ENCODE data around the gene RPS27L. TPM values are rescaled to one million over a fixed set of nuclear protein-coding genes. Genes with fewer than 3 reads are reported as not detected.

RPS27L gene
- total RNA-seq, 2 experiments from 2014 or later, result 41.3 to 60.3 TPM

DNA sequence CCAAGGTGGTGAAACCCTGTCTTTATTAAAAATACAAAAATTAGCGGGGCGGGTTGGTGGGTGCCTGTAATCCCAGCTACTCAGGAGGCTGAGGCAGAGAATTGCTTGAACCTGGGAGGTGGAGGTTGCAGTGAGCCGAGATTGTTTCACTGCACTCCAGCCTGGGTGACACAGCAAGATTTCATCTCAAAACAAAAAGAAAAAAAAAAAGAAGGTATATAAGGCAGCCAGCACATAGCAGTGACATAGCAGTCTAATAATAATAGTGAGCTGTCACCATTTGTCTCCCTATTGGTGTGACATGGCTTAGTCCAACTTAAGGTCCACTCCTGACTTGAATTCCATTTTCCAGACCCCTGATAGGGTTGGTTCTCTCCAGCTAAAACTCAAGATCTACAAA is 44.4 kb downstream of the RPS27L start:
- Histone ChIP-seq H3K36me3 (ENCODE audit: insufficient read depth, low read length) (no peaks in the 10 kb centered on the region), H3K4me2 (ENCODE audit: low read length) (no peak overlapping the region), H3K4me1 (ENCODE audit: insufficient read depth, low read length, poor library complexity, severe bottlenecking) (no peaks in the 10 kb centered on the region), H3K9me2 (ENCODE audit: insufficient read depth, low read length) (no peaks in the 10 kb centered on the region), H3K9me3 (ENCODE audit: low read length) (no peaks in the 10 kb centered on the region), H3K27ac (ENCODE audit: low read depth, low read length, poor library complexity, severe bottlenecking) (no peak overlapping the region), H3K4me3 (ENCODE audit: low read depth, low read length, poor library complexity, severe bottlenecking) (no peak overlapping the region), H2AFZ (ENCODE audit: low read length) (no peak overlapping the region), H4K20me1 (ENCODE audit: insufficient read depth, low read length) (no peaks in the 10 kb centered on the region), H3K79me2 (ENCODE audit: insufficient read depth, low read depth, low read length) (no peaks in the 10 kb centered on the region)
- TF ChIP-seq, protein P1, sequence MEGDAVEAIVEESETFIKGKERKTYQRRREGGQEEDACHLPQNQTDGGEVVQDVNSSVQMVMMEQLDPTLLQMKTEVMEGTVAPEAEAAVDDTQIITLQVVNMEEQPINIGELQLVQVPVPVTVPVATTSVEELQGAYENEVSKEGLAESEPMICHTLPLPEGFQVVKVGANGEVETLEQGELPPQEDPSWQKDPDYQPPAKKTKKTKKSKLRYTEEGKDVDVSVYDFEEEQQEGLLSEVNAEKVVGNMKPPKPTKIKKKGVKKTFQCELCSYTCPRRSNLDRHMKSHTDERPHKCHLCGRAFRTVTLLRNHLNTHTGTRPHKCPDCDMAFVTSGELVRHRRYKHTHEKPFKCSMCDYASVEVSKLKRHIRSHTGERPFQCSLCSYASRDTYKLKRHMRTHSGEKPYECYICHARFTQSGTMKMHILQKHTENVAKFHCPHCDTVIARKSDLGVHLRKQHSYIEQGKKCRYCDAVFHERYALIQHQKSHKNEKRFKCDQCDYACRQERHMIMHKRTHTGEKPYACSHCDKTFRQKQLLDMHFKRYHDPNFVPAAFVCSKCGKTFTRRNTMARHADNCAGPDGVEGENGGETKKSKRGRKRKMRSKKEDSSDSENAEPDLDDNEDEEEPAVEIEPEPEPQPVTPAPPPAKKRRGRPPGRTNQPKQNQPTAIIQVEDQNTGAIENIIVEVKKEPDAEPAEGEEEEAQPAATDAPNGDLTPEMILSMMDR (conservative IDR thresholded peaks at IDR 0.05; ENCODE audit: low read length), result no peak
- no peak for TF ChIP-seq EZH2phosphoT487 (IDR thresholded peaks at IDR 0.05; ENCODE audit: borderline replicate concordance, low read depth, low read length)
- intact Hi-C loops (cut with micrococcal nuclease; ENCODE audit: unreplicated experiment), result no loop called here
- BruUV-seq (replicated peaks), result no TSS peak
- CTCF ChIA-PET (ENCODE audit: unreplicated experiment), result no interaction called here
- POLR2A ChIA-PET, result interaction anchor here (0.6 to 0.7 kb wide), 2 partner anchors 132 to 536 kb away, joined by 3 to 11 read pairs; no protein-coding TSS in a partner anchor
- DNase-seq (ENCODE audit: low spot score), result no peak

DNA sequence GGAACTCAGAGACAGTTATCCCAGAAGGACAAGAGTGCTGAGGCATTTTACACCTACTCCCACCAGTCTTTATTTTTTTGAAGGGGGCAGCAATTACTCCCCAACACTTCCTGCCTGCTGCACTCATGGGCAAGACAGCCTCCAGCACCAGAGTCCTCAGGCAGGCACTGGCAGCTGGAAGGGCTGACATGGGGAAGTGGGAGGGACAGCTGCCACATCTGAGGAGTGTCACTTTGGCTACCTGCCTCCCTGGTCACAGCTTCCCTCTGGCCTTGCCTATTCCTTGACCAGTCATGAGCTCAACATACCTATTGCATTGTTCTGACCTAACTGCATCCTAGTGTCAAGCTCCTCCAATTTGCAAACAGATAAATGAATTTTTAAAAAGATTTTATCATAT is 45.8 kb downstream of the RPS27L start:
- no TSS peak for BruUV-seq (replicated peaks)
- Histone ChIP-seq H3K4me2 (ENCODE audit: low read length) (no peak overlapping the region), H3K36me3 (ENCODE audit: insufficient read depth, low read length) (no peaks in the 10 kb centered on the region), H3K27ac (ENCODE audit: low read depth, low read length, poor library complexity, severe bottlenecking) (no peak overlapping the region), H3K79me2 (ENCODE audit: insufficient read depth, low read depth, low read length) (no peaks in the 10 kb centered on the region), H3K4me3 (ENCODE audit: low read depth, low read length, poor library complexity, severe bottlenecking) (no peak overlapping the region), H3K9me3 (ENCODE audit: low read length) (no peaks in the 10 kb centered on the region), H3K4me1 (ENCODE audit: insufficient read depth, low read length, poor library complexity, severe bottlenecking) (no peaks in the 10 kb centered on the region), H4K20me1 (ENCODE audit: insufficient read depth, low read length) (no peaks in the 10 kb centered on the region), H2AFZ (ENCODE audit: low read length) (no peak overlapping the region; the same call in 1 of the 2 replicates), H3K9me2 (ENCODE audit: insufficient read depth, low read length) (no peaks in the 10 kb centered on the region)
- intact Hi-C loops (cut with micrococcal nuclease; ENCODE audit: unreplicated experiment), result no loop called here
- no peak for DNase-seq (ENCODE audit: low spot score)
- CTCF ChIA-PET (ENCODE audit: unreplicated experiment), result no interaction called here
- POLR2A ChIA-PET, result interaction anchor here (0.8 to 0.9 kb wide), 2 partner anchors 62 to 64 kb away, joined by 3 read pairs; no protein-coding TSS in a partner anchor
- TF ChIP-seq, protein P1 (conservative IDR thresholded peaks at IDR 0.05; ENCODE audit: low read length), result no peak
- TF ChIP-seq EZH2phosphoT487 (IDR thresholded peaks at IDR 0.05; ENCODE audit: borderline replicate concordance, low read depth, low read length), result no peak

DNA sequence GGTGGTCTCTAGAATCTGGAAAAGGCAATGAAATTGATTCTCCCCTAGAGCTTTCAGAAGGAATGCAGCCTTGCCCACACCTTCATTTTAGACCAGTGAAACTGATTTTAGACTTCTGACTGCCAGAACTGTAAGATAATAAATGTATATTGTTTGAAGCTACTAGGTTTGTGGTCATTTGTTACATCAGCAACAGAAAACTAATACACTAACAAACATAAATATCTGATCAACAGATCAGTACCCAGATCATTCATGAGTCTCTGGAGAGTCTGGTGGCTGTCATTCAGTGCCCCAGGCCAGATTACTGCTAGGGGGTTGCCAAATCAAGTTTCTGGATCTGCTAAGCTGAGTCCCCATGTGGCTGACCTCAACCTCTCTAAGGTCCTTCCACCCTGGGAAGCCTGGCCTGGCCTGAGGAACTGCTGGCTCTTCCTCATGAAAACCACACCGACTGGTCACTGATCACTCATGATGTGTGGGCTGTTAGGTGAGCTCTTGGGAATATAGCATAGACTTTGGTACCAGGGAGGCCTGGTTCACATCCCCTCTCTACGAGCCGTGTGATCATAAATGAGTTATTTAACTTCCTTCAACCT is 46.8 kb downstream of the RPS27L start:
- Histone ChIP-seq H3K4me3 (ENCODE audit: low read depth, low read length, poor library complexity, severe bottlenecking) (no peak overlapping the region), H3K27ac (ENCODE audit: low read depth, low read length, poor library complexity, severe bottlenecking) (no peak overlapping the region), H3K79me2 (ENCODE audit: insufficient read depth, low read depth, low read length) (no peaks in the 10 kb centered on the region), H3K9me2 (ENCODE audit: insufficient read depth, low read length) (no peaks in the 10 kb centered on the region), H3K4me1 (ENCODE audit: insufficient read depth, low read length, poor library complexity, severe bottlenecking) (no peaks in the 10 kb centered on the region), H2AFZ (ENCODE audit: low read length) (no peak overlapping the region), H3K36me3 (ENCODE audit: insufficient read depth, low read length) (no peaks in the 10 kb centered on the region), H4K20me1 (ENCODE audit: insufficient read depth, low read length) (no peaks in the 10 kb centered on the region), H3K4me2 (ENCODE audit: low read length) (no peak overlapping the region), H3K9me3 (ENCODE audit: low read length) (no peaks in the 10 kb centered on the region)
- no peak for DNase-seq (ENCODE audit: low spot score)
- TF ChIP-seq, protein P1 (conservative IDR thresholded peaks at IDR 0.05; ENCODE audit: low read length), result no peak
- no peak for TF ChIP-seq EZH2phosphoT487 (IDR thresholded peaks at IDR 0.05; ENCODE audit: borderline replicate concordance, low read depth, low read length)
- ChIA-PET POLR2A (interaction anchor here (0.9 kb wide), 2 partner anchors 61 to 92 kb away, joined by 3 read pairs; no protein-coding TSS in a partner anchor), CTCF (ENCODE audit: unreplicated experiment) (no interaction called here)
- no TSS peak for BruUV-seq (replicated peaks)
- intact Hi-C loops (cut with micrococcal nuclease; ENCODE audit: unreplicated experiment), result no loop called here
